Measurements from ENCODE around the gene ZBED1. TPM values are rescaled to one million over a fixed set of nuclear protein-coding genes. Genes with fewer than 3 reads are reported as not detected.

Gene ZBED1
- total and polyA plus RNA-seq, 10 donors, result 11.3 to 65.7 (median 41.9) TPM

DNA sequence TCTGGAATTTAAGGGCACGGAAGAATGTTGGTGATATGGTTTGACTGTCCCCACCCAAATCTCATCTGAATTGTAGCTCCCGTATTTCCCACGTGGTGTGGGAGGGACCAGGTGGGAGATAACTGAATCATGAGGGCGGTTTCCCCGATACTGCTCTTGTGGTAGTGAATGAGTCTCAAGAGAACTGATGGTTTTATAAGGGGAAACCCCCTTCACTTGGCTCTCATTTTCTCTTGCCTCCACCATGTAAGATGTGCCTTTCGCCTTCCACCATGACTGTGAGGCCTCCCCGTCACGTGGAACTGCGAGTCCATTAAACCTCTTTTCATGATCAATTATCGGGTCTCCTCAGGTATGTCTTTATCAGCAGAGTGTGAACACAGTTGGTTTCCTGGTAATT, 25.6 kb upstream of the ZBED1 start:
- H3K36me3 ChIP-seq, result no peaks in the 10 kb centered on the region
- H3K9me3 ChIP-seq, result peaks cover 0 to 7% (median 0%) of the 10 kb centered on the region in 8 donors
- H3K4me1 ChIP-seq, result peaks cover 0 to 9% (median 4%) of the 10 kb centered on the region in 6 donors
- peaks cover 0 to 18% (median 0%) of the 10 kb centered on the region in 7 donors for H3K27me3 ChIP-seq (replicated peaks in 1 of 7)
- H3K4me3 ChIP-seq, result no peak overlapping the region
- TF ChIP-seq POLR2AphosphoS5 (IDR thresholded peaks at IDR 0.05) (no peak), POLR2A (IDR thresholded peaks at IDR 0.05) (no peak)
- TF ChIP-seq, protein P1, sequence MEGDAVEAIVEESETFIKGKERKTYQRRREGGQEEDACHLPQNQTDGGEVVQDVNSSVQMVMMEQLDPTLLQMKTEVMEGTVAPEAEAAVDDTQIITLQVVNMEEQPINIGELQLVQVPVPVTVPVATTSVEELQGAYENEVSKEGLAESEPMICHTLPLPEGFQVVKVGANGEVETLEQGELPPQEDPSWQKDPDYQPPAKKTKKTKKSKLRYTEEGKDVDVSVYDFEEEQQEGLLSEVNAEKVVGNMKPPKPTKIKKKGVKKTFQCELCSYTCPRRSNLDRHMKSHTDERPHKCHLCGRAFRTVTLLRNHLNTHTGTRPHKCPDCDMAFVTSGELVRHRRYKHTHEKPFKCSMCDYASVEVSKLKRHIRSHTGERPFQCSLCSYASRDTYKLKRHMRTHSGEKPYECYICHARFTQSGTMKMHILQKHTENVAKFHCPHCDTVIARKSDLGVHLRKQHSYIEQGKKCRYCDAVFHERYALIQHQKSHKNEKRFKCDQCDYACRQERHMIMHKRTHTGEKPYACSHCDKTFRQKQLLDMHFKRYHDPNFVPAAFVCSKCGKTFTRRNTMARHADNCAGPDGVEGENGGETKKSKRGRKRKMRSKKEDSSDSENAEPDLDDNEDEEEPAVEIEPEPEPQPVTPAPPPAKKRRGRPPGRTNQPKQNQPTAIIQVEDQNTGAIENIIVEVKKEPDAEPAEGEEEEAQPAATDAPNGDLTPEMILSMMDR (IDR thresholded peaks at IDR 0.05 in 8 of 11, conservative IDR thresholded peaks at IDR 0.05 in 3 of 11), result no peak
- H3K27ac ChIP-seq, result no peak overlapping the region
- 67 to 84% (median 78%) methylated on average over 10 of the region's 10 CpGs for WGBS, 5 donors
- intact Hi-C loops (cut with DNase I; ENCODE audit: low total_unique reads), result no loop called here
- no peak for DNase-seq

DNA sequence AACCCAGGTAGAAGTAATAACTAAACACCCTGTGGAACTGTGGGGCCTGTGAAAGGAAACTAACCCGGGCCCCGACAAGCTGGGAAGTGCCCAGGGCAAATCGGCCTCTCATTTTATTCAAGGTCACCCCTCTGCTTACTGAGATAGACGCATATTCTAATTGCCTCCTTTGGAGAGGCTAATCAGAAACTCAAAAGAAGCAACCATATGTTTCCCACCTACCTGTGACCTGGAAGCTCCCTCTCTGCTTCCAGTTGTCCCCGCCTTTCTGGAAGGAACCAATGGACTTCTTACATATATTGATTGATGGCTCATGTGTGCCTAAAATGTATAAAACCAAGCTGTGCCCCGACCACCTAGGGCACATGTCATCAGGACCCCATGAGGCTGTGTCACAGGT, 23.1 kb upstream of the ZBED1 start:
- TF ChIP-seq, protein P1 (IDR thresholded peaks at IDR 0.05 in 8 of 11, conservative IDR thresholded peaks at IDR 0.05 in 3 of 11), result no peak
- TF ChIP-seq POLR2A (IDR thresholded peaks at IDR 0.05), result no peak
- no peak for TF ChIP-seq POLR2AphosphoS5 (IDR thresholded peaks at IDR 0.05)
- Histone ChIP-seq H3K4me1 (peaks cover 0 to 17% (median 11%) of the 10 kb centered on the region in 6 donors), H3K9me3 (peaks cover 0 to 7% (median 0%) of the 10 kb centered on the region in 8 donors), H3K27me3 (replicated peaks in 1 of 7) (peaks cover 0 to 4% (median 0%) of the 10 kb centered on the region in 7 donors), H3K27ac (no peak overlapping the region), H3K36me3 (no peaks in the 10 kb centered on the region), H3K4me3 (no peak overlapping the region)
- no peak for DNase-seq
- WGBS, 5 donors, result 47 to 84% (median 76%) methylated on average over 6 of the region's 6 CpGs
- intact Hi-C loops (cut with DNase I; ENCODE audit: low total_unique reads), result no loop called here

DNA sequence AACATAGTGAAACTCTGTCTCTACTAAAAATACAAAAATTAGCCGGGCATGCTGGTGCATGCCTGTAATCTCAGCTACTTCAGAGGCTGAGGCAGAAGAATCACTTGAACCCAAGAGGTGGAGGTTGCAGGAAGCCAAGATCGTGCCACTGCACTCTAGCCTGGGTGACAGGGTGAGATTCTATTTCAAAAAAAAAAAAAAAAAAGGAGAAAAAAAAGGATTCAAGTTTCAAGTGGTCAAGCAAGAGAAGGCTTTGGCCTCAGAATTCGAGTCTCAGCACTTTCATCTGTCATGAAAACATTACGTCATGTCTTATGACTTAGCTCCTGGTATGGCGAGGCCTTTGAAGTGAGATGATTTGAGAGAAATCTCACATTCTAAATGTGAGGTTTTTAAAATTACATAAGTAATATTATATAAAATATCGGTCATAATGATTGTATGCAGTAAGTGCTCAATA, 21.2 kb upstream of the ZBED1 start:
- intact Hi-C loops (cut with DNase I; ENCODE audit: low total_unique reads), result no loop called here
- H3K36me3 ChIP-seq, result no peaks in the 10 kb centered on the region
- peaks cover 0 to 23% (median 13%) of the 10 kb centered on the region in 6 donors for H3K4me1 ChIP-seq
- no peak overlapping the region for H3K4me3 ChIP-seq
- peaks cover 0 to 7% (median 0%) of the 10 kb centered on the region in 8 donors for H3K9me3 ChIP-seq
- peak; percentile 14 for DNase-seq
- TF ChIP-seq POLR2AphosphoS5 (IDR thresholded peaks at IDR 0.05) (no peak), POLR2A (IDR thresholded peaks at IDR 0.05) (no peak)
- TF ChIP-seq, protein P1 (IDR thresholded peaks at IDR 0.05 in 8 of 11, conservative IDR thresholded peaks at IDR 0.05 in 3 of 11), result no peak
- WGBS, 5 donors, result 64 to 77% (median 71%) methylated on average over 6 of the region's 6 CpGs
- peak overlapping the region in 6 of 8 donors; percentile 6 to 79 (median 44) for H3K27ac ChIP-seq
- no peaks in the 10 kb centered on the region for H3K27me3 ChIP-seq (replicated peaks in 1 of 7)

DNA sequence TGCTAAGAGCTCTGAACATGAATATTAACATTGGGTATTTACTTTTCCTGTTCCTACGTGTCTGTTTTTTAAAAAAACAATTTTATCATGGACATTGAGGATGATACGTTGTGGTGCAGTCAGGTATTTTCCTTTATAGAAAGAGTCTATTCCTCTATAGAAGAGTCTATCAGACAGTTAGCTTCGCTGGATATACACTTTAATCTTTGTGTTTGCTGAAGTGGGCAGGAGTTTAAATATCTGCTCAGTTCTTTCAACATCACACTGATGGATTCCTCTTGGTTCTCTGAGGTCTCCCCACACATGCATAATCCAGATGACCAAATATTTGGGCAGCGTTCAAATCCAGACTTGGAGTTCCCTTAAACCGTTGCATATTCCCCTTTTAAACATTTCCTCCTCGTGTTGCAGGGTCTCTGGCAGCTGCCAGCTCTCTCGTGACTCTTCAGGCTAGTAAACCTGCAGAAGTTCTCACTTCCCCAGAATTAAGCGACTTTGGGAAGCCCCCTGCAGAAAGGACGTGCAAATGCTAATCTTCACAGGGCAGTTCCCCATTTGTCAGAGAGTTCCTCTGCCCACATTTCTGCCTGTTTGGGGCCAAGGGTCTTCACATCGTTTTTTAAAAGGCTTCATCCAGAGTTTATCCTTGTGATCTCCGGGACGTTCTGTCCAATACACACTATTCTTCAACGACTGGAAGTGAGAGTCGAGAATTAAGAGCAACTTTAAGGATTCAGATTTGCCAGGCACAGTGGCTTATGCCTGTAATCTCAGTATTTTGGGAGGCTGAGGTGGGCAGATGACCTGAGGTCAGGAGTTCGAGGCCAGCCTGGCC, 20.5 kb upstream of the ZBED1 start:
- WGBS, 5 donors, result 16 to 28% (median 20%) methylated on average over 15 of the region's 15 CpGs
- peak; percentile 64 for DNase-seq
- TF ChIP-seq, protein P1 (IDR thresholded peaks at IDR 0.05 in 8 of 11, conservative IDR thresholded peaks at IDR 0.05 in 3 of 11), result no peak
- TF ChIP-seq POLR2AphosphoS5 (IDR thresholded peaks at IDR 0.05), result peak in 1 of 3 donors; percentile 51
- no peak for TF ChIP-seq POLR2A (IDR thresholded peaks at IDR 0.05)
- intact Hi-C loops (cut with DNase I; ENCODE audit: low total_unique reads), result no loop called here
- no peak overlapping the region for H3K4me3 ChIP-seq
- no peaks in the 10 kb centered on the region for H3K27me3 ChIP-seq (replicated peaks in 1 of 7)
- peak overlapping the region in 7 of 8 donors; percentile 6 to 79 (median 39) for H3K27ac ChIP-seq
- H3K36me3 ChIP-seq, result no peaks in the 10 kb centered on the region
- peaks cover 0 to 29% (median 13%) of the 10 kb centered on the region in 6 donors for H3K4me1 ChIP-seq
- H3K9me3 ChIP-seq, result peaks cover 0 to 2% (median 0%) of the 10 kb centered on the region in 8 donors
